Tibial nerve (tissue), 4 donors: Measurements from ENCODE around the gene LINC01488. TPM values are rescaled to one million over a fixed set of nuclear protein-coding genes. Genes with fewer than 3 reads are reported as not detected.

Experiments used
- DNase-seq, 2 donors: peaks; one replicate each; pipeline ENCODE4 v3.0.0-alpha.2; 2019; ENCODE audit warnings: low spot score in 2 of 2
- H3K27ac ChIP-seq, 4 donors: fragments of 200-600 bp; sonication (generic) in 3 of 4; one replicate each; pipeline ENCODE4 v1.5.1; 2017 to 2019; ENCODE audit warnings: mild to moderate bottlenecking in 1 of 4
- H3K27me3 ChIP-seq, 2 donors: fragments of 200-600 bp; sonication (generic) in 1 of 2; one replicate each; pipeline versions ENCODE4 v1.5.1 to v1.6.0; 2017 to 2019
- H3K36me3 ChIP-seq, 3 donors: fragments of 200-600 bp; sonication (generic); one replicate each; pipeline ENCODE4 v1.5.1; 2018 to 2019
- H3K4me1 ChIP-seq, 4 donors: fragments of 200-600 bp; sonication (generic) in 3 of 4; one replicate each; pipeline ENCODE4 v1.5.1; 2017 to 2019
- H3K4me3 ChIP-seq, 4 donors: fragments of 200-600 bp; sonication (generic) in 3 of 4; one replicate each; pipeline ENCODE4 v1.5.1; 2017 to 2019; ENCODE audit warnings: mild to moderate bottlenecking in 1 of 4, moderate library complexity in 1 of 4
- H3K9me3 ChIP-seq, 4 donors: fragments of 200-600 bp; sonication (generic) in 3 of 4; one replicate each; pipeline ENCODE4 v1.5.1; 2017 to 2019
- CTCF ChIP-seq, 5 experiments: fragments of 200-600 bp in 3 of 5; fragments of 450-650 bp in 2 of 5; sonication (generic) in 3 of 5; IDR thresholded peaks; one replicate each; pipeline ENCODE4 v1.5.1; 2016 to 2019; ENCODE audit warnings: antibody characterized with exemption in 5 of 5, mild to moderate bottlenecking in 3 of 5, moderate library complexity in 2 of 5
- EP300 ChIP-seq, 2 donors: sonication (generic); formaldehyde crosslinking; IDR thresholded peaks; one replicate each; pipeline ENCODE4 v1.6.1; 2017; ENCODE audit warnings: antibody characterized with exemption in 2 of 2, mild to moderate bottlenecking in 1 of 2
- POLR2A ChIP-seq, 2 donors: fragments of 450-650 bp; IDR thresholded peaks; one replicate each; pipeline ENCODE4 v1.6.1; 2017; ENCODE audit warnings: antibody characterized with exemption in 2 of 2, mild to moderate bottlenecking in 2 of 2, moderate library complexity in 2 of 2
- WGBS, 2 donors: methylation state at CpG; one replicate each; pipeline ENCODE4 v1.1.5; 2018; 5-methylcytosine and 5-hydroxymethylcytosine counted together
- total RNA-seq, 4 donors: library from RNA; depleted of rRNA; stranded (reverse); fragments of >200 nt; gene quantifications; one replicate each; pipeline ENCODE4 v1.1.0, GENCODE V29; 2016

Gene LINC01488
- total RNA-seq, 4 donors from 2014 or later, result not detected

- no peaks in the 10 kb centered on the region for H3K9me3 ChIP-seq
- peaks cover 0 to 50% (median 30%) of the 10 kb centered on the region in 4 donors for H3K4me1 ChIP-seq
- no peak for TF ChIP-seq CTCF (IDR thresholded peaks at IDR 0.05)
- TF ChIP-seq POLR2A (IDR thresholded peaks at IDR 0.05), result no peak
- TF ChIP-seq EP300 (IDR thresholded peaks at IDR 0.05), result no peak
- DNase-seq, result no peak
- H3K36me3 ChIP-seq, result no peaks in the 10 kb centered on the region
- H3K27ac ChIP-seq, result peak overlapping the region in 2 of 4 donors; percentile 44 to 74
- 79 to 87% methylated on average over 11 to 13 of the region's 13 CpGs for WGBS, 2 donors
- H3K27me3 ChIP-seq, result no peaks in the 10 kb centered on the region
- H3K4me3 ChIP-seq, result no peak overlapping the region
Observed at GRCh38 chr11:69500285-69501120, 19.0 kb downstream of the LINC01488 start.

- no peak overlapping the region for H3K4me3 ChIP-seq
- H3K9me3 ChIP-seq, result peaks cover 0 to 2% (median 0%) of the 10 kb centered on the region in 4 donors
- H3K4me1 ChIP-seq, result peaks cover 0 to 44% (median 24%) of the 10 kb centered on the region in 4 donors
- H3K27ac ChIP-seq, result peak overlapping the region in 1 of 4 donors; percentile 13
- WGBS, 2 donors, result 60 to 78% methylated on average over 1 of the region's 1 CpG
- no peaks in the 10 kb centered on the region for H3K36me3 ChIP-seq
- TF ChIP-seq EP300 (IDR thresholded peaks at IDR 0.05) (no peak), POLR2A (IDR thresholded peaks at IDR 0.05) (no peak), CTCF (IDR thresholded peaks at IDR 0.05) (no peak)
- no peaks in the 10 kb centered on the region for H3K27me3 ChIP-seq
- DNase-seq, result no peak
Observed at GRCh38 chr11:69501121-69501489, 19.6 kb downstream of the LINC01488 start.

- Histone ChIP-seq H3K4me1 (peaks cover 0 to 33% (median 14%) of the 10 kb centered on the region in 4 donors), H3K9me3 (peaks cover 0 to 10% (median 0%) of the 10 kb centered on the region in 4 donors), H3K36me3 (no peaks in the 10 kb centered on the region), H3K27ac (no peak overlapping the region), H3K4me3 (no peak overlapping the region), H3K27me3 (no peaks in the 10 kb centered on the region)
- no peak for TF ChIP-seq POLR2A (IDR thresholded peaks at IDR 0.05)
- no peak for TF ChIP-seq EP300 (IDR thresholded peaks at IDR 0.05)
- TF ChIP-seq CTCF (IDR thresholded peaks at IDR 0.05), result no peak
- DNase-seq, result no peak
- WGBS, 2 donors, result 93 to 96% methylated on average over 26 of the region's 26 CpGs
Observed at GRCh38 chr11:69501891-69502860, 20.7 kb downstream of the LINC01488 start.

GRCh38 chr11:69504127-69504526, 22.7 kb downstream of the LINC01488 start:
- WGBS, 2 donors, result 90 to 94% methylated on average over 9 of the region's 9 CpGs
- TF ChIP-seq POLR2A (IDR thresholded peaks at IDR 0.05) (no peak), EP300 (IDR thresholded peaks at IDR 0.05) (no peak), CTCF (IDR thresholded peaks at IDR 0.05) (no peak)
- Histone ChIP-seq H3K4me1 (peaks cover 0 to 13% (median 2%) of the 10 kb centered on the region in 4 donors), H3K27me3 (no peaks in the 10 kb centered on the region), H3K9me3 (peaks cover 0 to 10% (median 0%) of the 10 kb centered on the region in 4 donors), H3K4me3 (no peak overlapping the region), H3K36me3 (no peaks in the 10 kb centered on the region), H3K27ac (no peak overlapping the region)
- no peak for DNase-seq
